ENCODE measurements around the gene SCYGR8. TPM values are rescaled to one million over a fixed set of nuclear protein-coding genes. Genes with fewer than 3 reads are reported as not detected.

Gene SCYGR8
- total RNA-seq, 1 donor from 2014 or later, result not detected

DNA sequence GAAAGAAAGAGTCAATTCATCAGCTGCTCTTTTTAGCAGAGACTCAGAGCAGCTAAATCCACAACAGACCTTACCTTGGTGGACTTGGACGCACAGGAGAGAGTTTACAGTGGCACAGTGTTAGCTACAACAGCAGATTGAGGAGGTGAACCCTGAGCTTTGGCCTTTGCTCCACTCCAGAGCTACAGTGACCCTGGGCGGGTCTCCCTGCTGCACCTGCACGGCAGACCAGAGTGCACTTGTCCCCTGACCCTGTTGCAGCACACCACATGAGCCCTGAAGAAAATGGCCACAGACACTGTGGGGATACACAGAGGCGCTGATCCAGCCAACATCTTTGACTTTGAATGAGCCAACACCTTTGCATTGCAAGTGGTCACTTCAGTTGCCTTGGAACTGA lies 38.8 kb upstream of the SCYGR8 start:
- no peak for TF ChIP-seq CTCF (IDR thresholded peaks at IDR 0.05; ENCODE audit: unreplicated experiment)
- peaks cover 4% of the 10 kb centered on the region for H3K9me3 Mint-ChIP-seq (ENCODE audit: low read depth)
- H3K4me3 Mint-ChIP-seq (ENCODE audit: low read depth), result no peak overlapping the region
- H3K4me1 Mint-ChIP-seq (ENCODE audit: low read depth), result peaks cover 12% of the 10 kb centered on the region
- H3K27ac Mint-ChIP-seq, result no peak overlapping the region
- no peak for DNase-seq (ENCODE audit: low spot score, unreplicated experiment)
- no peaks in the 10 kb centered on the region for H3K27me3 Mint-ChIP-seq
- peaks cover 24% of the 10 kb centered on the region for H3K36me3 Mint-ChIP-seq (ENCODE audit: insufficient read depth)

- H3K27ac Mint-ChIP-seq, result no peak overlapping the region
- H3K4me3 Mint-ChIP-seq (ENCODE audit: low read depth), result no peak overlapping the region
- peaks cover 23% of the 10 kb centered on the region for H3K36me3 Mint-ChIP-seq (ENCODE audit: insufficient read depth)
- DNase-seq (ENCODE audit: low spot score, unreplicated experiment), result no peak
- H3K9me3 Mint-ChIP-seq (ENCODE audit: low read depth), result peaks cover 4% of the 10 kb centered on the region
- no peak for TF ChIP-seq CTCF (IDR thresholded peaks at IDR 0.05; ENCODE audit: unreplicated experiment)
- no peaks in the 10 kb centered on the region for H3K27me3 Mint-ChIP-seq
- peaks cover 12% of the 10 kb centered on the region for H3K4me1 Mint-ChIP-seq (ENCODE audit: low read depth)
These were observed 38.3 kb upstream of the SCYGR8 start for GRCh38 chr2:227707390-227707789.

DNA sequence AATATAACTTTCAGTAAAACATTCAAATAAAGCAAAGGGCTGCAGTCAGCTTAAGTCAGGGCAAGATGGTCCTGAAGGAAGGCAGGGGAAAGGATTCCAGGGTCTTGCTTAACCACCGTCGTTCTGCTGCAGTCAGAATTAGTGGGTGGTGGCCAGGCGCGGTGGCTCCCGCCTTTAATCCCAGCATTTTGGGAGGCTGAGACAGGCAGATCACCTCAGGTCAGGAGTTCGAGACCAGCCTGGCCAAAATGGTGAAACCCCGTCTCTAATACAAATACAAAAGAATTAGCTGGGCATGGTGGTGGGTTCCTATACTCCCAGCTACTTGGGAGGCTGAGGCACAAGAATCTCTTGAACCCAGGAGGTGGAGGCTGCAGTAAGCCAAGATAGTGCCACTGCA lies 34.7 kb upstream of the SCYGR8 start:
- no peak for DNase-seq (ENCODE audit: low spot score, unreplicated experiment)
- TF ChIP-seq CTCF (IDR thresholded peaks at IDR 0.05; ENCODE audit: unreplicated experiment), result no peak
- H3K36me3 Mint-ChIP-seq (ENCODE audit: insufficient read depth), result peaks cover 11% of the 10 kb centered on the region
- peaks cover 4% of the 10 kb centered on the region for H3K9me3 Mint-ChIP-seq (ENCODE audit: low read depth)
- H3K4me1 Mint-ChIP-seq (ENCODE audit: low read depth), result peaks cover 16% of the 10 kb centered on the region
- H3K27me3 Mint-ChIP-seq, result no peaks in the 10 kb centered on the region
- H3K4me3 Mint-ChIP-seq (ENCODE audit: low read depth), result no peak overlapping the region
- no peak overlapping the region for H3K27ac Mint-ChIP-seq

DNA sequence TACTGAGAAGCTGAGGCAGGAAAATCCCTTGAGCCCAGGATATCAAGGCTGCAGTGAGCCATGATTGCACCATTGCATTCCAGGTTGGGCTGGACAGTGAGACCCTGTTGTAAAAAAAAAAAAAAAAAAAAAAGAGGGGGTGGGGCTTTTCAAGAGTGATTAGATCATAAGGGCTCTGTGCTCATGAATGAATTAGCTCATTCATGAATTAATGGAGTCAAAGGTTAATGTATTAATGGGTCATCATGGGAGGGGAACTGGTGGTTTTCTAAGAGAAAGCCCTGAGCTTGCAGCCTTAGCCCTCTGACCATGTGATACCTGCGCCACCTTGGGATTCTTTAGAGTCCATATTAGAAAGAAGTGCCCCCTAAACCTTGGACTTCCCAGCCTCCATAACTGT lies 32.4 kb upstream of the SCYGR8 start:
- Mint-ChIP-seq H3K4me3 (ENCODE audit: low read depth) (no peak overlapping the region), H3K36me3 (ENCODE audit: insufficient read depth) (peaks cover 5% of the 10 kb centered on the region), H3K9me3 (ENCODE audit: low read depth) (peaks cover 4% of the 10 kb centered on the region), H3K4me1 (ENCODE audit: low read depth) (peaks cover 26% of the 10 kb centered on the region), H3K27me3 (no peaks in the 10 kb centered on the region), H3K27ac (no peak overlapping the region)
- DNase-seq (ENCODE audit: low spot score, unreplicated experiment), result no peak
- TF ChIP-seq CTCF (IDR thresholded peaks at IDR 0.05; ENCODE audit: unreplicated experiment), result no peak

DNA sequence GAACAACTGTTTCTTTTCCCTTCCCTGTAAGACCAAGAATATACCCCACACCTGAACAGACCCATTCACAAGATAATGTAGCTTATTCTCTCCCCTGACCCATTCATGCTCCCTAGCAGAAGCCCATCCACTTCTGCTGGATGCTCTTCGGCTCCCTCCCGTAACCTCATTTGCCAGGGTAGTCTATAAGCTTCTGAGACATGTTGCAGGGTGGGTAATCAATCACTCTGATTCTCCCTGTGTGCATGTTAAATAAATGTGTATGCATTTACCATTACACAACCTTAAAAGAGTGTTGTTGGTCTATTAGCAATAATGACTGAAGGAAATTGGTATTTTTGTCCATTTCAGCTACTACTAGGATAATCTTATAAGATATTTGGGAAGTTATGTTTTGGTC lies 29.2 kb upstream of the SCYGR8 start:
- no peaks in the 10 kb centered on the region for H3K27me3 Mint-ChIP-seq
- H3K36me3 Mint-ChIP-seq (ENCODE audit: insufficient read depth), result peaks cover 1% of the 10 kb centered on the region
- no peak for DNase-seq (ENCODE audit: low spot score, unreplicated experiment)
- H3K27ac Mint-ChIP-seq, result peak overlapping the region; percentile 61
- TF ChIP-seq CTCF (IDR thresholded peaks at IDR 0.05; ENCODE audit: unreplicated experiment), result no peak
- peak overlapping the region; percentile 82 for H3K4me3 Mint-ChIP-seq (ENCODE audit: low read depth)
- peaks cover 29% of the 10 kb centered on the region for H3K4me1 Mint-ChIP-seq (ENCODE audit: low read depth)
- H3K9me3 Mint-ChIP-seq (ENCODE audit: low read depth), result no peaks in the 10 kb centered on the region

Measured in progenitor cell of endocrine pancreas (in vitro differentiated cells).